Esophagus squamous epithelium (tissue), 5 donors: ENCODE measurements around the gene SMAD5. TPM values are rescaled to one million over a fixed set of nuclear protein-coding genes. Genes with fewer than 3 reads are reported as not detected.

ENCODE experiments used
- DNase-seq: peaks from one replicate; lab custom pipeline; 2025; lab: John Stamatoyannopoulos, UW
- H3K27ac ChIP-seq, 4 donors: fragments of 200-600 bp; sonication (generic); one replicate each; pipeline ENCODE4 v1.5.1; 2016 to 2019; ENCODE audit warnings: mild to moderate bottlenecking in 1 of 4
- H3K27me3 ChIP-seq, 4 donors: fragments of 200-600 bp; sonication (generic); 1 replicate in 3 of 4; 2 replicates in 1 of 4; pipeline versions ENCODE4 v1.5.1 to v1.6.0; 2017 to 2021; ENCODE audit warnings: antibody characterized with exemption in 1 of 4
- H3K36me3 ChIP-seq, 3 donors: fragments of 200-600 bp; sonication (generic); one replicate each; pipeline ENCODE4 v1.5.1; 2016 to 2019
- H3K4me1 ChIP-seq, 3 donors: fragments of 200-600 bp; sonication (generic); one replicate each; pipeline ENCODE4 v1.5.1; 2017 to 2019
- H3K4me3 ChIP-seq, 4 donors: fragments of 200-600 bp; sonication (generic); 1 replicate in 3 of 4; 2 replicates in 1 of 4; pipeline ENCODE4 v1.5.1; 2016 to 2019; ENCODE audit warnings: mild to moderate bottlenecking in 2 of 4, moderate library complexity in 1 of 4
- H3K9me3 ChIP-seq, 3 donors: fragments of 200-600 bp; sonication (generic); one replicate each; pipeline ENCODE4 v1.5.1; 2016 to 2019
- CTCF ChIP-seq, 6 experiments: fragments of 450-650 bp in 4 of 6; fragments of 200-600 bp in 2 of 6; sonication (generic) in 2 of 6; IDR thresholded peaks; one replicate each; pipeline ENCODE4 v1.5.1; 2016 to 2019; ENCODE audit warnings: antibody characterized with exemption in 6 of 6, mild to moderate bottlenecking in 4 of 6, moderate library complexity in 4 of 6
- POLR2A ChIP-seq, 4 donors: fragments of 450-650 bp; IDR thresholded peaks; one replicate each; pipeline ENCODE4 v1.6.1; 2017; ENCODE audit warnings: antibody characterized with exemption in 4 of 4, mild to moderate bottlenecking in 4 of 4, moderate library complexity in 3 of 4
- WGBS, 2 donors: methylation state at CpG; one replicate each; pipeline ENCODE4 v1.1.5; 2018; 5-methylcytosine and 5-hydroxymethylcytosine counted together
- intact Hi-C: fragments of 100-400 bp; cut with DNase I; formaldehyde crosslinking; loops from one replicate; pipeline ENCODE4 v1.15.0; 2022
- total RNA-seq, 4 donors: library from RNA; depleted of rRNA; stranded (reverse); fragments of >200 nt; gene quantifications; one replicate each; pipeline ENCODE4 v1.1.0, GENCODE V29; 2016
- donor health status: DM: yes; HTN: yes; CAD: no.

The SMAD5 gene
- total RNA-seq, 4 donors from 2014 or later: 32.0 to 49.6 (median 38.1) TPM

DNA sequence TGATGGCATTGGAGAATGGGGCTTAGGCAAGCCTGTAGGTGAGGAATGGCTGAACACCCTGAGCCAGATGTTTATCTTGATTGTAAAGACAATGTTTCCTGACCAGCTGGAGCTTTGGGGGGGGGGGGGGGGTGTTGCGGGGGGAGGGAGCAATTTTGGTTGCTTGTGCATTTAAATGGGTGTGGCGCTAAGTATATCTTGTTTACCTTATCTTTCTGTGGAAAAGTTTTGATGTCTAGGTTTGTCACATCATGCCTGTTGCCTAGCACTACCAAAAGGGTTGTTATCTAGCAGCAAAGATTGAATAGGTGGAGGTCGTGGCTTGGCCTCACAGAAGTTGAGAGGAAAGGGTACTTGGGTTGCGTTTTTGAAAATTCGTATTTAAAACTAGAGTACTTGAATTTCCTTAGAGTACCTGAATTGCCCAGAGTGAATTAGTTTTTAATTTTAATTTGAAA, 1.3 kb downstream of the SMAD5 start:
- WGBS, 2 donors: 7% methylated on average over 5 of the region's 5 CpGs
- no peak for DNase-seq
- H3K9me3 ChIP-seq: no peaks in the 10 kb centered on the region
- intact Hi-C loops: no loop called here
- H3K4me1 ChIP-seq: peaks cover 18 to 67% (median 40%) of the 10 kb centered on the region in 3 donors
- TF ChIP-seq POLR2A (IDR thresholded peaks at IDR 0.05) (no peak), CTCF (IDR thresholded peaks at IDR 0.05) (no peak)
- H3K27ac ChIP-seq: peak overlapping the region; percentile 94 to 100 (median 99)
- no peaks in the 10 kb centered on the region for H3K27me3 ChIP-seq
- peak overlapping the region; percentile 79 to 99 (median 92) for H3K4me3 ChIP-seq
- H3K36me3 ChIP-seq: no peaks in the 10 kb centered on the region

DNA sequence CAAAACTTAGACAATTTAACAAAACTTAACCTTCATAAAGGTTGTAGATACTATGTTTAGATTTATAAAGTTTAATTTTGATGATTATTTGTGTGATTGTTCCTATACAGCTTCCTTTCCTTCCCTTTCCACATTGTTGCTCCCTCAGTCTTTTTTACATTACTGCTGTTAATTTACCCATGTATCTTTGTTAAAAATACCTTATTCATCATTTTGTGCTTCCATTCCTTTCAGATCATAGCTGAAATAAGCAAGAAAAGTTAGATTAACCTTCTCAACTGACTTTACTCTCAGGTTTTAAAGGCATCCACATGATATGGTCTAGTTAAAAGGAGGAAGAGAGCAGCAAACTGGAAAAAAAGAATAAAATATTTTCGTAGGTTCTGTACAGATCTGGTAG, 2.0 kb downstream of the SMAD5 start:
- Histone ChIP-seq H3K27me3 (no peaks in the 10 kb centered on the region), H3K4me3 (peak overlapping the region in 2 of 4 donors; percentile 90 to 94), H3K4me1 (peaks cover 18 to 74% (median 46%) of the 10 kb centered on the region in 3 donors), H3K36me3 (no peaks in the 10 kb centered on the region), H3K27ac (peak overlapping the region in 3 of 4 donors; percentile 13 to 94 (median 19)), H3K9me3 (no peaks in the 10 kb centered on the region)
- intact Hi-C loops: no loop called here
- no peak for DNase-seq
- 19 to 25% methylated on average over 1 of the region's 1 CpG for WGBS, 2 donors
- no peak for TF ChIP-seq CTCF (IDR thresholded peaks at IDR 0.05)
- TF ChIP-seq POLR2A (IDR thresholded peaks at IDR 0.05): no peak

GRCh38 chr5:136135536-136135935, 2.9 kb downstream of the SMAD5 start:
- Histone ChIP-seq H3K4me3 (no peak overlapping the region), H3K36me3 (no peaks in the 10 kb centered on the region), H3K27ac (peak overlapping the region in 1 of 4 donors; percentile 94), H3K4me1 (peaks cover 18 to 83% (median 51%) of the 10 kb centered on the region in 3 donors), H3K9me3 (no peaks in the 10 kb centered on the region), H3K27me3 (no peaks in the 10 kb centered on the region)
- WGBS, 2 donors: 69 to 70% methylated on average over 2 of the region's 2 CpGs
- no peak for DNase-seq
- intact Hi-C loops: no loop called here
- no peak for TF ChIP-seq POLR2A (IDR thresholded peaks at IDR 0.05)
- no peak for TF ChIP-seq CTCF (IDR thresholded peaks at IDR 0.05)

- TF ChIP-seq POLR2A (IDR thresholded peaks at IDR 0.05): no peak
- 40 to 50% methylated on average over 2 of the region's 2 CpGs for WGBS, 2 donors
Observed at GRCh38 chr5:136137497-136138220, 5.0 kb downstream of the SMAD5 start.

DNA sequence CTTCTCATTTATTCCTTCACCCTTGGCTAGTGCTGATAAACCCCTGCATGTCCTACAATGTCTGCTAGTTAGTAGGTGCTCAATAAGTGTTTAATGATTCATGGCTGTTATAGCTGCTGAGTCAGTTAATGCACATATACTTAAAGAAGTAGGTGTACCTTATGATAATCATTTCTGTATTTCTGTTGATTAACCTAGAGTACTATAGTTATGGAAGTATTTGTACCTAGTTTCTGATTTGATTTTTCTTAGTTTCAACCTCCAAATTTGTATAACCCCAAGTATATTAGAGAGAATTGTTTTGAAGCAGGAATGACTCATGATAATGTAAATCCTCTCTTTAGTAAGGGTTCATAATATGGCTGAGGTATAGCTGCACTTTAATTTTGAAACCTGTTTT, 8.9 kb downstream of the SMAD5 start:
- H3K27ac ChIP-seq: peak overlapping the region in 1 of 4 donors; percentile 11
- DNase-seq: no peak
- TF ChIP-seq POLR2A (IDR thresholded peaks at IDR 0.05) (no peak), CTCF (IDR thresholded peaks at IDR 0.05) (no peak)
- no peaks in the 10 kb centered on the region for H3K27me3 ChIP-seq
- H3K4me1 ChIP-seq: peaks cover 15 to 100% (median 48%) of the 10 kb centered on the region in 3 donors
- H3K4me3 ChIP-seq: no peak overlapping the region
- no peaks in the 10 kb centered on the region for H3K9me3 ChIP-seq
- intact Hi-C loops: no loop called here
- H3K36me3 ChIP-seq: no peaks in the 10 kb centered on the region

More at GRCh38 chr5:136137497-136138220, 5.0 kb downstream of the SMAD5 start:
- H3K9me3 ChIP-seq: no peaks in the 10 kb centered on the region
- H3K27me3 ChIP-seq: no peaks in the 10 kb centered on the region
- peak overlapping the region in 1 of 4 donors; percentile 10 for H3K4me3 ChIP-seq
- H3K27ac ChIP-seq: peak overlapping the region in 3 of 4 donors; percentile 44 to 60 (median 56)
- intact Hi-C loops: no loop called here
- no peaks in the 10 kb centered on the region for H3K36me3 ChIP-seq
- H3K4me1 ChIP-seq: peaks cover 15 to 92% (median 61%) of the 10 kb centered on the region in 3 donors
- DNase-seq: no peak
